Activated B cell treated with CpG ODN at 0.5 μM for 24 hours (primary cell): ENCODE measurements around the gene ACSM6. TPM values are rescaled to one million over a fixed set of nuclear protein-coding genes. Genes with fewer than 3 reads are reported as not detected.

ENCODE experiments used
- ATAC-seq: fragments of 200-7000 bp; cut with Tn5 transposase; one replicate; pipeline ENCODE4 v1.10.0; 2021; ENCODE audit warnings: low read depth, mild to moderate bottlenecking, moderate library complexity
- CTCF ChIA-PET: fragments of 350-600 bp; sonication (Branson Sonifier 250); formaldehyde crosslinking; loops from one replicate; lab custom pipeline; 2021; ENCODE audit warnings: antibody characterized with exemption; lab: Charles Lee
- POLR2A ChIA-PET: fragments of 350-600 bp; sonication (Branson Sonifier 250); formaldehyde crosslinking; loops from one replicate; lab custom pipeline; 2021; ENCODE audit warnings: antibody characterized with exemption; lab: Charles Lee
- DNase-seq: peaks from one replicate; pipeline ENCODE4 v3.0.0; 2022
- H3K27ac Mint-ChIP-seq: one replicate; pipeline ENCODE4 v1.8.0; 2020; ENCODE audit warnings: mixed read lengths
- H3K27me3 Mint-ChIP-seq: one replicate; pipeline ENCODE4 v1.8.0; 2021; ENCODE audit warnings: mixed read lengths
- H3K36me3 Mint-ChIP-seq: one replicate; pipeline ENCODE4 v1.8.0; 2021; ENCODE audit warnings: low read depth, mixed read lengths
- H3K4me1 Mint-ChIP-seq: one replicate; pipeline ENCODE4 v1.8.0; 2021; ENCODE audit warnings: mixed read lengths
- H3K4me3 Mint-ChIP-seq: one replicate; pipeline ENCODE4 v1.8.0; 2020; ENCODE audit warnings: mild to moderate bottlenecking, mixed read lengths
- H3K9me3 Mint-ChIP-seq: one replicate; pipeline ENCODE4 v1.8.0; 2020; ENCODE audit warnings: mixed read lengths
- intact Hi-C: fragments of 100-400 bp; cut with micrococcal nuclease; formaldehyde crosslinking; loops from one replicate; pipeline ENCODE4 v1.15.1; 2024
- total RNA-seq: library from RNA; stranded (reverse); gene quantifications from 2 replicates; pipeline ENCODE4 v1.2.3, GENCODE V29; 2022
- TF ChIP-seq, protein P1 (sequence below): fragments of 200-600 bp; IDR thresholded peaks from one replicate; pipeline ENCODE4 v1.8.0; 2022; ENCODE audit warnings: antibody characterized with exemption, mild to moderate bottlenecking

Gene ACSM6, protein sequence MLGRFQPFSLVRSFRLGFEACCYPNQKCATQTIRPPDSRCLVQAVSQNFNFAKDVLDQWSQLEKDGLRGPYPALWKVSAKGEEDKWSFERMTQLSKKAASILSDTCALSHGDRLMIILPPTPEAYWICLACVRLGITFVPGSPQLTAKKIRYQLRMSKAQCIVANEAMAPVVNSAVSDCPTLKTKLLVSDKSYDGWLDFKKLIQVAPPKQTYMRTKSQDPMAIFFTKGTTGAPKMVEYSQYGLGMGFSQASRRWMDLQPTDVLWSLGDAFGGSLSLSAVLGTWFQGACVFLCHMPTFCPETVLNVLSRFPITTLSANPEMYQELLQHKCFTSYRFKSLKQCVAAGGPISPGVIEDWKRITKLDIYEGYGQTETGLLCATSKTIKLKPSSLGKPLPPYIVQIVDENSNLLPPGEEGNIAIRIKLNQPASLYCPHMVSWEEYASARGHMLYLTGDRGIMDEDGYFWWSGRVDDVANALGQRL
- total RNA-seq = not detected in 2 replicates

DNA sequence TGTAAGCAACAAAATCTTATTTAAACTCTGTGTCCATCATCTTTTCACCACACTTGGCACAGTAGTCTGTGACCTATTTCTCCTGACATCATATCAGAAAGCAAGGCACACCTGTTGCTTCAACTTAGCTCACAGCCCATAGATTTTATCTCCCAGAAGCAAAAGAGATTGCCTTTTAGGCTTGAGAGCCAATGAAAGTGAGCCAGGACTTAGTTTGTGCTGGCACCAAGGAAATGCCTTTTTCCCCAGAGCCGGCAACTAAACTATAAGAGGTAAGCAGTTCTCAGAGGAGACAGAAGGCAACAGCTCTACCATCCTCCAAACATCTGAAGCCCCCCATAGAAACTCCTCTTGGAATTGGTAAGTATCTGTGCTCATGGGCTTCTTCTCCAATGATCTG is at the start of gene ACSM6:
Gene ACSM6, plus strand, starts transcription at position 295 of the 400 bp plus-strand sequence. CDS start 248 bp downstream, outside the sequence.
- DNase-seq (no peak), ATAC-seq (no peak)
- Mint-ChIP-seq H3K27ac (no peak within 1 kb of the TSS), H3K9me3 (no peaks in the 10 kb centered on the region), H3K4me1 (no peaks in the 10 kb centered on the region), H3K36me3 (no peaks in the 10 kb centered on the region), H3K4me3 (no peak within 1 kb of the TSS), H3K27me3 (no peaks in the 10 kb centered on the region)
- TF ChIP-seq, protein P1, sequence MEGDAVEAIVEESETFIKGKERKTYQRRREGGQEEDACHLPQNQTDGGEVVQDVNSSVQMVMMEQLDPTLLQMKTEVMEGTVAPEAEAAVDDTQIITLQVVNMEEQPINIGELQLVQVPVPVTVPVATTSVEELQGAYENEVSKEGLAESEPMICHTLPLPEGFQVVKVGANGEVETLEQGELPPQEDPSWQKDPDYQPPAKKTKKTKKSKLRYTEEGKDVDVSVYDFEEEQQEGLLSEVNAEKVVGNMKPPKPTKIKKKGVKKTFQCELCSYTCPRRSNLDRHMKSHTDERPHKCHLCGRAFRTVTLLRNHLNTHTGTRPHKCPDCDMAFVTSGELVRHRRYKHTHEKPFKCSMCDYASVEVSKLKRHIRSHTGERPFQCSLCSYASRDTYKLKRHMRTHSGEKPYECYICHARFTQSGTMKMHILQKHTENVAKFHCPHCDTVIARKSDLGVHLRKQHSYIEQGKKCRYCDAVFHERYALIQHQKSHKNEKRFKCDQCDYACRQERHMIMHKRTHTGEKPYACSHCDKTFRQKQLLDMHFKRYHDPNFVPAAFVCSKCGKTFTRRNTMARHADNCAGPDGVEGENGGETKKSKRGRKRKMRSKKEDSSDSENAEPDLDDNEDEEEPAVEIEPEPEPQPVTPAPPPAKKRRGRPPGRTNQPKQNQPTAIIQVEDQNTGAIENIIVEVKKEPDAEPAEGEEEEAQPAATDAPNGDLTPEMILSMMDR = no peak
- intact Hi-C loops = no loop called here
- ChIA-PET CTCF (no interaction called here), POLR2A (no interaction called here)

DNA sequence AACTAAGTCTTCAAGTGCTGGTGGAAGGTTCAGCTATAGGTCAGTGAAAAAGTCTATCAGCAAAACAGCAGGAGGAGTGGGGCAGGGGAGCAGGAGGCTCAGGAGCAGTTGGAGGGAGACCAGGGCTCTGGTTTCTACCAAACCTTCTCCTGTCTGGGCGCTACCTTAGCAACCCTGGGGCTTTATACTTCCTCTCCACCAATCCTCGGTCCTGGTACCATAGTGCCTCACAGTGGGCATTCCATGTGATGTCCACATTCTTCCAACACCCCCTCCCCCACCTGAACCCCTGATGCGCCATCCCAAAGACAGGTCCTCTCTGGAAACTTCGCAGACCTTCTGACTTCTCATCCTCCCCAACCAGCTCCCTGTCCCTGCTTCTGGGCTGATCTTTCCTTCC is 25.3 kb upstream of the ACSM6 start:
- no peak for ATAC-seq
- intact Hi-C loops = no loop called here
- no peaks in the 10 kb centered on the region for H3K36me3 Mint-ChIP-seq
- no peaks in the 10 kb centered on the region for H3K27me3 Mint-ChIP-seq
- ChIA-PET CTCF (no interaction called here), POLR2A (no interaction called here)
- peaks cover 5% of the 10 kb centered on the region for H3K9me3 Mint-ChIP-seq
- TF ChIP-seq, protein P1 = no peak
- no peak for DNase-seq
- H3K27ac Mint-ChIP-seq = no peak overlapping the region
- no peak overlapping the region for H3K4me3 Mint-ChIP-seq
- H3K4me1 Mint-ChIP-seq = no peaks in the 10 kb centered on the region

DNA sequence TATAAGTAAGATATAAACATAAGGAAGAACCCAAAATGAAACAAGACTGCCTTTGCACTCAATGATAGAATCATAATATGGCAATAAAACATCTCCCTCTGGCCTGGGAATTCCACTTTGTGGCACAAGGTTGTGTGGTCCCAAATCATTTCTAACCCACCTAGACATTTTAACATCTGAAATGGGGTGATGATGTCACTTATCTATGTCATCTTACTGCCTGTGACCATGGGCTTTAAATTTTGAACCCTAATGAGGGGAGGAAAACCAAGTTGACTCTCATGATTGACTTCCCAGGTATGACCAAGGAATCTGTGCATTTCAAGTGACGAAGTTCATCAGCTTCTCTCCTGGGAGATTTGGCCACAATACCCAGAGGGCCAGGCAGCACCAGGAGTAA is 24.5 kb upstream of the ACSM6 start:
- intact Hi-C loops = no loop called here
- Mint-ChIP-seq H3K4me1 (no peaks in the 10 kb centered on the region), H3K36me3 (no peaks in the 10 kb centered on the region), H3K27ac (no peak overlapping the region), H3K9me3 (peaks cover 5% of the 10 kb centered on the region), H3K27me3 (no peaks in the 10 kb centered on the region), H3K4me3 (no peak overlapping the region)
- DNase-seq (no peak), ATAC-seq (no peak)
- CTCF ChIA-PET = no interaction called here
- POLR2A ChIA-PET = no interaction called here
- TF ChIP-seq, protein P1 = no peak

DNA sequence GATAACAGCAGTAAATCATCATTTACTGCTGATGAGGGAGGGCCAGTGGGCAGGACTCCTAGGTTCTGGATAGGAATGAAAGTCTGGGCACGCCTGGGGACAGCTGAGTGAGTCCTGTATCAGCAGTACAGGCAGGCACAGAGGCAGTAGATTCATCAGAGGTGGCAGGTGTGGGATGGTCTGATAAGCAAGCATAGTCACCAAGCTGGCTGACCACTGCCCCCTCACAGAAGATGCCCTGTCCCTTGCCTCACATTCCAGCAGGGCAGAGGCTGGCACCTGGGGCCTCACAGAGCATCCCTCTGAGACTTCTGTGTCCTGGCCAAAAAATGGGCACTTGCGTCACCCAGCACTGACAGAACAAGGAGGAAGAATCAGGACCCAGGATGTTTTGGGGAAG is 23.2 kb upstream of the ACSM6 start:
- DNase-seq (no peak), ATAC-seq (no peak)
- no peaks in the 10 kb centered on the region for H3K27me3 Mint-ChIP-seq
- H3K27ac Mint-ChIP-seq = no peak overlapping the region
- H3K4me3 Mint-ChIP-seq = no peak overlapping the region
- CTCF ChIA-PET = no interaction called here
- TF ChIP-seq, protein P1 = no peak
- H3K4me1 Mint-ChIP-seq = no peaks in the 10 kb centered on the region
- intact Hi-C loops = no loop called here
- no peaks in the 10 kb centered on the region for H3K36me3 Mint-ChIP-seq
- H3K9me3 Mint-ChIP-seq = peaks cover 5% of the 10 kb centered on the region
- POLR2A ChIA-PET = no interaction called here

DNA sequence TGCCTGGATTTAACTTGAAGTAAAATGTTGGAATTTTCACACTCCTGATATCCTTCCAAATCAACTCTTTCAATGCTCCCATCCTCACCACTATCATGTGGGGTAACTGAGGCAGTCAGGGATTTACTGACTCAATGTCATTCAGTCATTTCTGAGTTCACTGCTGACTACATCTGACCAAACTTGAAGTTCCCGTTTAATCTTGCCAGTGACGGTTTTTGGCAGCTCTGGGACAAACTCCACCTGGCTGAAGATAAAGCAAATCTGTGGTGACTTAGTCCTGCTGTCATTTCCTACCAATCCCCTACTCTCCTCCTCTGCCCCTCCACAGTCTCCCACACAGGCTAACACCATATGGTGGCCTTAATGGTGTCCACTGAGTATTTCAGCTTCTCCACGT is 22.7 kb upstream of the ACSM6 start:
- no peaks in the 10 kb centered on the region for H3K4me1 Mint-ChIP-seq
- DNase-seq (no peak), ATAC-seq (no peak)
- ChIA-PET POLR2A (no interaction called here), CTCF (no interaction called here)
- no peaks in the 10 kb centered on the region for H3K27me3 Mint-ChIP-seq
- peaks cover under 1% of the 10 kb centered on the region for H3K9me3 Mint-ChIP-seq
- H3K36me3 Mint-ChIP-seq = no peaks in the 10 kb centered on the region
- TF ChIP-seq, protein P1 = no peak
- no peak overlapping the region for H3K27ac Mint-ChIP-seq
- intact Hi-C loops = no loop called here
- H3K4me3 Mint-ChIP-seq = no peak overlapping the region
